ENCODE measurements around the gene TMEM108. TPM values are rescaled to one million over a fixed set of nuclear protein-coding genes. Genes with fewer than 3 reads are reported as not detected.

Gene TMEM108
- total RNA-seq, 4 donors from 2014 or later, result 0.54 to 2.9 (median 1.4) TPM

DNA sequence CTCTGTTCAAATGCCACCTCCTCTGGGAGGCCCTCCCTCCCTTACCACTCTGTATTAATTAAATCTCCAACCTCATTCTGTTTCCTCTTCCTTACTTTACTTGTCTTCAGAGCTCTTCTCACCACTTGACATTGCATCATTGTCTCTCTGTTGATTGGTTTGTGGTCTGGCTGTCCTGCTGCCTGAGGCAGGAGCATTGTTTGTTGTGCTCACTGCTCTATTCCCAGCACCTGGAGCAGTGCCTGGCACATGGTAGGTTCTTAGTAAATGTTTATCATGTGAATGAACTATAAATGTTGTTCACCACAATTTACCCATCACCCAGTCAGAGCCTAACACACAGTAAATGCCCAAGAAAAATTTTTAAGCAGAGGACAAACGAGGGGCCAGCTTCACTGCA, 355.0 kb downstream of the TMEM108 start:
- 81 to 86% methylated on average over 1 of the region's 1 CpG for WGBS, 2 donors
- intact Hi-C loops (cut with DNase I; ENCODE audit: low total_unique reads), result loop anchor here (10.0 kb wide), 1 partner anchor 658 kb away; no protein-coding TSS in a partner anchor

GRCh38 chr3:133393691-133394474, 355.7 kb downstream of the TMEM108 start:
- 63 to 73% methylated on average over 7 of the region's 7 CpGs for WGBS, 2 donors

More for the DNA sequence above, 355.0 kb downstream of the TMEM108 start:
- no peak overlapping the region for H3K4me3 ChIP-seq (ENCODE audit: low read depth, poor library complexity, severe bottlenecking)
- DNase-seq (ENCODE audit: low spot score in 2 of 2), result no peak
- TF ChIP-seq CTCF (IDR thresholded peaks at IDR 0.05) (no peak), POLR2A (IDR thresholded peaks at IDR 0.05) (no peak)

DNA sequence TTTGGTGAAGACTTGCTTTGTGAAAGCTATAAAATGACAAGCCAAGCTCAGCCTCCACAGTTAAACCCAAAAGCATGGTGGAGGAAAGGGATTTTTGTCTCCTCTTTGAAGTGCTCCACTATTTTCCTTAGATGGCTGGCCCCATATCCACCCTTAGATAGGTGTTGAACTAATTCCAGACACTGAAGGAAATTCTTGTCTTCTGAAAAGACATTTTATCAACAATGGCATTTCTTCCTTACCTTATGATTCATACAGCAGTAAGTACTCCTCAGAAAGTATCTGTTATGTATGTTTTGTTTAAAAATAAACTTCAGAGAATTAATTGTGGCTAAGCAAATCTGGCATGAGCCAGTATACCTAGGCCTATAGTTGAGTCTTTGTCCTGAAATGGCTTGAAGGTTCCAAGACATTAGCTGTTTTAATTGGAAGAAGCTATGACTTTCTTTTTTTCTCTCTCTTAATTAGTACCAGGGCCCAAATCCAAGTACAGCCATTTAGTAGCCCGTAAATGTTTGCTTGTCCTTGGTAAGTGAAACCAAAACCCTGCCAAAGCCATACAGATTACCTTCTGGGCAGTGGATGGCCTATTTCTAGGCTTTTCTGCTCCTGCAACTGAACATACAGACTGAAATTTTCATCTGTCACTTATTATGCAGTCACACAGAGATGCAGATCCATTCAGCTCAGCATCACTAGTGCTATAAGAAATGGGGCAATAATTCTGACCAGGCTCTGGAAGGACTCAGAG, 356.5 kb downstream of the TMEM108 start:
- WGBS, 2 donors, result 70 to 71% methylated on average over 1 of the region's 1 CpG
- intact Hi-C loops (cut with DNase I; ENCODE audit: low total_unique reads), result loop anchor here (10.0 kb wide), 1 partner anchor 660 kb away; no protein-coding TSS in a partner anchor
- no peak for DNase-seq (ENCODE audit: low spot score in 2 of 2)

More at GRCh38 chr3:133393691-133394474, 355.7 kb downstream of the TMEM108 start:
- H3K4me3 ChIP-seq (ENCODE audit: low read depth, poor library complexity, severe bottlenecking), result no peak overlapping the region
- DNase-seq (ENCODE audit: low spot score in 2 of 2), result no peak
- intact Hi-C loops (cut with DNase I; ENCODE audit: low total_unique reads), result loop anchor here (10.0 kb wide), 1 partner anchor 659 kb away; no protein-coding TSS in a partner anchor
- TF ChIP-seq CTCF (IDR thresholded peaks at IDR 0.05) (no peak), POLR2A (IDR thresholded peaks at IDR 0.05) (no peak)

DNA sequence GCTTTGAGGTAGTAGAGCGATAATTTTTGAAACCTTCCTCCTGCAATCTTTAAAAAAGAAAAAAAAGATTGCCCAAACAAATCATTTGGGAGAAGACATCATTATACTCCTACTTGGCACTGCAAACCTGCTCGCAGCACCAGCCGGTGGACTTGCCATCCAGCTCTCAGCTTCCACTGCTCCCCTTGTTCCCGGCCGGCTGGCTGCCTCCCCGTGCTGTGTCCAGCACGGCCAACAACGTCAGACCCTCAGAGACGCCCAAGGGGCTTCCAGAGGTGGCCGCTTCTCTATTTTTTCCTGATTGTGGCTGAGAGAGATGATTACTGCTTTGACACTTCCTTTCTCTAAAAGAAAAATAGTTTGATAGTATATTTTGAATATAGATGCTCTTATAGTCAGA, 358.7 kb downstream of the TMEM108 start:
- DNase-seq (ENCODE audit: low spot score in 2 of 2), result no peak
- WGBS, 2 donors, result 88 to 89% methylated on average over 10 of the region's 10 CpGs
- intact Hi-C loops (cut with DNase I; ENCODE audit: low total_unique reads), result loop anchor here (10.0 kb wide), 1 partner anchor 662 kb away; no protein-coding TSS in a partner anchor
- no peak overlapping the region for H3K4me3 ChIP-seq (ENCODE audit: low read depth, poor library complexity, severe bottlenecking)
- TF ChIP-seq POLR2A (IDR thresholded peaks at IDR 0.05) (no peak), CTCF (IDR thresholded peaks at IDR 0.05) (no peak)

More for the DNA sequence above, 356.5 kb downstream of the TMEM108 start:
- no peak overlapping the region for H3K4me3 ChIP-seq (ENCODE audit: low read depth, poor library complexity, severe bottlenecking)
- TF ChIP-seq POLR2A (IDR thresholded peaks at IDR 0.05) (no peak), CTCF (IDR thresholded peaks at IDR 0.05) (no peak)

DNA sequence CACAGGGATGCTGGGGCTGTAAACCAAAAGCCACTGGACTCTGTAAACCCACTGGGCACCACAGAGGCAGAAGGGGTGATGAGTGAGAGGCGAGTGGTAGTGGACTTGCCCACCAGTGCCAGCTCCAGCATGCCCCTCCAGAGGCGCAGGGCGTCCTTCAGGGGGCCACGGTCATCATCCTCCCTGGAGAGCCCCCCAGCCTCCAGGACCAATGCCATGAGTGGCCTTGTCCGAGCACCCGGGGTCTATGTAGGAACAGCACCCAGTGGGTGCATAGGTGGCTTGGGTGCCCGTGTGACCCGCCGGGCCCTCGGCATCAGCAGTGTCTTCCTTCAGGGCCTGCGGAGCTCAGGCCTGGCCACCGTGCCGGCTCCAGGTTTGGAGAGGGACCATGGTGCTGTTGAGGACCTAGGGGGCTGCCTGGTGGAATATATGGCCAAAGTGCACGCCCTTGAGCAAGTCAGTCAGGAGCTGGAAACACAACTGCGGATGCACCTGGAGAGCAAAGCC, 361.9 kb downstream of the TMEM108 start, which contains the start of gene BFSP2:
Gene BFSP2 (plus strand): TSS at position 51 of the 510 bp plus-strand sequence. CDS start 28 bp downstream, at position 79.
- H3K4me3 ChIP-seq (ENCODE audit: low read depth, poor library complexity, severe bottlenecking), result no peak within 1 kb of the TSS
- TF ChIP-seq POLR2A (IDR thresholded peaks at IDR 0.05) (no peak), CTCF (IDR thresholded peaks at IDR 0.05) (no peak)
- 85 to 98% methylated on average over 12 to 13 of the region's 15 CpGs for WGBS, 2 donors
- DNase-seq (ENCODE audit: low spot score in 2 of 2), result no peak
- intact Hi-C loops (cut with DNase I; ENCODE audit: low total_unique reads), result no loop called here

Data from lower leg skin (tissue), 4 donors.